Lower lobe of right lung (tissue), 2 donors: ENCODE data around the gene BACE1. TPM values are rescaled to one million over a fixed set of nuclear protein-coding genes. Genes with fewer than 3 reads are reported as not detected.

Source experiments
- ATAC-seq, 2 donors: fragments of 200-7000 bp; cut with Tn5 transposase; one replicate each; pipeline ENCODE4 v1.9.1; 2020 to 2022; ENCODE audit warnings: mild to moderate bottlenecking in 2 of 2, moderate library complexity in 2 of 2
- DNase-seq: peaks from one replicate; pipeline ENCODE4 v3.0.0-alpha.2; 2020
- H3K27ac ChIP-seq: fragments of 200-600 bp; one replicate; pipeline ENCODE4 v1.8.0; 2022
- H3K27me3 ChIP-seq: fragments of 200-600 bp; one replicate; pipeline ENCODE4 v1.8.0; 2022; ENCODE audit warnings: low read depth
- H3K36me3 ChIP-seq: fragments of 200-600 bp; one replicate; pipeline ENCODE4 v1.8.0; 2022; ENCODE audit warnings: mild to moderate bottlenecking
- H3K4me1 ChIP-seq: fragments of 200-600 bp; one replicate; pipeline ENCODE4 v1.8.0; 2022
- H3K4me3 ChIP-seq: fragments of 200-600 bp; one replicate; pipeline ENCODE4 v1.8.0; 2022; ENCODE audit warnings: mild to moderate bottlenecking
- H3K9me3 ChIP-seq: fragments of 200-600 bp; one replicate; pipeline ENCODE4 v1.8.0; 2022
- CTCF ChIP-seq: fragments of 200-600 bp; IDR thresholded peaks from one replicate; pipeline ENCODE4 v1.8.0; 2022; ENCODE audit warnings: antibody characterized with exemption, mild to moderate bottlenecking
- intact Hi-C: fragments of 100-400 bp; cut with DNase I; formaldehyde crosslinking; loops from one replicate; pipeline ENCODE4 v1.11.0; 2022
- total RNA-seq: library from RNA; stranded (reverse); fragmentation: NEBNext Ultra II Directional; extraction: Animal tissue kit (Norgen Biotek cat#: 25700); gene quantifications from one replicate; pipeline ENCODE4 v1.2.1, GENCODE V29; 2021
- donor health status: DM: no; HTN: yes; CAD: no; lungs with severe emphysema.

BACE1 gene
- total RNA-seq, 1 donor from 2014 or later = 28.4 TPM

DNA sequence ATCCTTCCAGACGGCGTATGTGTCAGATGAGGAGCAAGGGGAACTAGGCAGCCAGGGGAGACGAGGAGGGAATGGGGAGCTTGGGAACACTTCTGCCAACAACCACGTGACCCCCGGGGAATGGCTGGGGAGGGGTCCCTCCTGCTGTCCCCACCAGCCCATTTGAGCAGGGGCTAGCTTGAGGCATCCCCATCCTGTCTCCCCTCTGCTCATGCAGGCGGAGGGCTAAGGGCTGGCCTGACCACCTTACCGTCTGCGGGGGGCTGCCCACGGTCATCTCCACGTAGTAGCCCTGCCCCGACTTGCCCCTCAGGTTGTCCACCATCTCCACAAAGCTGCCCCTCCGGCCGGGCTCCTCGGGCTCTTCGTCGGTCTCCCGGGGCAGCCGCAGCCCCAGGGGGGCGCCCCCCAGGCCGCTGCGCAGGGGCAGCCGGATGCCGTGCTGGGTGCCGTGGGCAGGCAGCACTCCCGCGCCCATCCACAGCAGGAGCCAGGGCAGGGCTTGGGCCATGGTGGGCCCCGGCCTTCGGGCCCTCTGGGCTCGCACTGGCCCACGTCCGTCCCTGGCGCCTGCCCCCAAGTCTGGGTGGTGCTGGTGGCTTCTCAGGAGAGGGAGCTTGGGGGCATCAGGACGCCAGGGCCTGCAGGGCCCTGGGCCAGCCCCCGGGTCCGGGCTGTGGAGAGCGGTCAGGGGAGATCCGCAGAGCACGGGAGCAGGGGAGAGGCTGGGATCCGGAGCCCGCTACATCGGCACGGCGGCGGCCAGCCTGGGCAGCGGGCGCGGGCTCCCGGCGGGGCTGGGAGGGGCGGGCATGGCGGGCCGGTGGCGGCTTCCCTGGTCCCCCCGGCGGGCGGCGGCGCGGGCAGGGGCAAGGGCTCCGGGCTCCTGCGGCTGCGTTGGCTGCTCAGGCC, 515 bp downstream of the BACE1 start:
- intact Hi-C loops = no loop called here
- no peaks in the 10 kb centered on the region for H3K9me3 ChIP-seq
- TF ChIP-seq CTCF = no peak
- no peaks in the 10 kb centered on the region for H3K27me3 ChIP-seq
- H3K36me3 ChIP-seq = no peaks in the 10 kb centered on the region
- H3K4me1 ChIP-seq = peaks cover 33% of the 10 kb centered on the region
- H3K27ac ChIP-seq = peak overlapping the region; percentile 67
- ATAC-seq = peak; percentile 62 to 69
- DNase-seq = no peak
- H3K4me3 ChIP-seq = peak overlapping the region; percentile 78

- TF ChIP-seq CTCF = no peak
- Histone ChIP-seq H3K9me3 (no peaks in the 10 kb centered on the region), H3K36me3 (no peaks in the 10 kb centered on the region), H3K27me3 (no peaks in the 10 kb centered on the region), H3K27ac (no peak overlapping the region), H3K4me1 (peaks cover 33% of the 10 kb centered on the region), H3K4me3 (peak overlapping the region; percentile 78)
- ATAC-seq (peak; percentile 23 to 30), DNase-seq (no peak)
- intact Hi-C loops = no loop called here
Observed at GRCh38 chr11:117314840-117315239, 1.2 kb downstream of the BACE1 start.

- H3K4me1 ChIP-seq = peaks cover 33% of the 10 kb centered on the region
- H3K27ac ChIP-seq = no peak overlapping the region
- no peaks in the 10 kb centered on the region for H3K9me3 ChIP-seq
- ATAC-seq = peak in 1 of 2 donors; percentile 10
- intact Hi-C loops = no loop called here
- no peaks in the 10 kb centered on the region for H3K27me3 ChIP-seq
- TF ChIP-seq CTCF = no peak
- H3K36me3 ChIP-seq = no peaks in the 10 kb centered on the region
- no peak for DNase-seq
- H3K4me3 ChIP-seq = peak overlapping the region; percentile 78
Observed at GRCh38 chr11:117313828-117314768, 2.0 kb downstream of the BACE1 start.

GRCh38 chr11:117313091-117313490, 3.0 kb downstream of the BACE1 start:
- Histone ChIP-seq H3K36me3 (no peaks in the 10 kb centered on the region), H3K4me1 (peaks cover 33% of the 10 kb centered on the region), H3K27me3 (no peaks in the 10 kb centered on the region), H3K4me3 (no peak overlapping the region), H3K9me3 (no peaks in the 10 kb centered on the region), H3K27ac (no peak overlapping the region)
- peak in 1 of 2 donors; percentile 27 for ATAC-seq
- DNase-seq = no peak
- intact Hi-C loops = no loop called here
- no peak for TF ChIP-seq CTCF

- no peak for DNase-seq
- Histone ChIP-seq H3K9me3 (no peaks in the 10 kb centered on the region), H3K27me3 (no peaks in the 10 kb centered on the region), H3K4me1 (peaks cover 13% of the 10 kb centered on the region), H3K4me3 (no peak overlapping the region), H3K36me3 (no peaks in the 10 kb centered on the region), H3K27ac (no peak overlapping the region)
- intact Hi-C loops = no loop called here
- no peak for ATAC-seq
- no peak for TF ChIP-seq CTCF
Observed at GRCh38 chr11:117309310-117309709, 6.7 kb downstream of the BACE1 start.
